NCI-H2107 treated with DMSO at 0.1 percent for 48 hours (cell line): ENCODE measurements around the gene IQSEC3.

Experiments
- DNase-seq: peaks from one replicate; lab custom pipeline; 2025; ENCODE audit not compliant: unreplicated experiment; lab: John Stamatoyannopoulos, UW

The IQSEC3 gene

DNA sequence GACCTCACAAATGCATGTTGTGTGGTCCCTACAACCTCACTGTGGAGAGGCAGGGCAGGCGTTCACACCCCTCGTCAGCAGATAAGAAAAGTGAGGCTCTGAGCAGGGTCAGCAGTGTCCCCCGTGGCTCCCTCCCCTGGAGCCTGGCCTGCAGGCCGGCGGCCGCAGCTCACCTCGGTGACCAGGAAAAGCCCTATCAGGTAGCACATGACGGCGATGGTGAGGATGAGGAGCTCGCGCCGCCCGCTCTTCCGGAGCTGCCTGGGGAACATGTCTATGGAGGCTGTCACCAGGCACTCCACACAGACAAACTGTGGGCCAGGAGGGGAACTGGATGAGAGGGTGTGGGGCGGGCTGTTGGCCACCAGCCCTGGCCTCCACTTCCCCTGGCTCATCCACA is 129.4 kb downstream of the IQSEC3 start:
- no peak for DNase-seq

DNA sequence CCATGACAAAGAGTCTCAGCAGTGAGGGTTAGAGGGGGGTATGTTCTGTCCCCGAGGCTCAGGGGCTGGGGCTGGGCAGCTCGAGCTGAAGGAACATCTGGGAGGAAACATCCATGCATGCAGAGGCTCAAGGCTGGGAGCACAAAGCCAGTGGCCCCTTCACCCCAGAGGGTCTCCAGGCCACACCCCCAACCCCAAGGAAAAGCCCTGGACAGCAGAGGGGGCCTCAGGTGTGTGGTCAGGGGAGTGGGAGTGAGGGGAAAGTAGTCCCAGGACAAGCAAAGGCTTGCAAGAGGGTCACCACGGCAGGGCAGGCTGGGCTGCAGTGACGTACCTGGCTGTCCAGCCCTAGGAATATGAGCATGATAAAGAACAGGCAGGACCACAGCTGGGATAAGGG is 129.9 kb downstream of the IQSEC3 start:
- no peak for DNase-seq

DNA sequence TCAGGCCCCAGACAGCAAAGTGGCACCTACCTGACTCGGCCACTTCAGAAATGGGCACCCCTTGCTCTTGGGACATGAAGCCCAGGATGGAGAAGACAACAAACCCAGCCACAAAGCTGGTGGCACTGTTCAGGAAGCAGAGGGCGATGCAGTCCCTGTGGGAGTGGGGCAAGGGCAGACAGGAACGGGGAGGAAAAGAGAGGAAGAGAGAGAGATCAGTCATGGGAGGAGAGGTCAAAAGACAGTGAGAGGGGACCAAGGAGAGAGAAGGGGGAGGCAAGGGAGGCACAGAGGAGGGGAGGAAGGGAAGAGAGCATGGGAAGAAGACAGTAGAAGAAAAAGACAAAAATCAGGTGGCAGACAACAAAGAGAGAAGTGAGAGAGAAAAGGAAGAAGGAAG is 130.8 kb downstream of the IQSEC3 start:
- no peak for DNase-seq

DNA sequence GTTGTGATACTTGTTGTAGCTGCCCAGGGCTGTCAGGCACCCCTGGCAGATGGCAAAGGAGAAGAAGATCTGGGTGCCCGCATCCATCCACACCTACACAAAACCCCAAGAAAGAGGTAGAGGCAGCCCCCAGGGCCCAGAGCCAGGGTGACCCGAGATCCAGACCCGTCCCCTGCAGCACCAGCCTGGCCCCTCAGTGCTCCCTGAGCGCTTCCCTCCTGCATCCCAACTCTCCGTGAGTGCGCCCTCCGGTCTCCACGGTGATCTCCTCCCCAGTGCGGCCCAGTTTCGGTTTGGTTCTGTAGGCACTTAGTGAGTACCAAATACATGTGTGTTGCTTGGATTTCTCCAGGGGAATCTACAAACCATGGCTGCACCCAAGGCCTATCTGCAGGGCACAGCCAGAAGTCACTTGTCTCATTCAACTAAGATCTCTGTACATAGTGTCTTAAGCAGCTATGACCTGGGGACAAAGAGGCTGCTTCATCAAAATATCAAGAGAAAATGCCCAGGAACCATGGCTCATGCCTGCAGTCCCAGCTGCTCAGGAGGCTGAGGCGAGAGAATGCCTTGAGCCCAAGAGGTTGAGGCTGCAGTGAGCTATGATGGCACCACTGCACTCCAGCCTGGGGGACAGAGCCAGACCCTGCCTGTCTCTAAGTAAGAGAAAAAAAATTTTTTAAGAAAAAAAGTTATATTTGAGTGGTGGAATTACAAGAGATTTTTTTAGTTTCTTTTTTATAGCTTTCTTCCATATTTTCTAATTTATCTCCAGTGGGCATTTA is 131.5 kb downstream of the IQSEC3 start:
- DNase-seq = no peak

DNA sequence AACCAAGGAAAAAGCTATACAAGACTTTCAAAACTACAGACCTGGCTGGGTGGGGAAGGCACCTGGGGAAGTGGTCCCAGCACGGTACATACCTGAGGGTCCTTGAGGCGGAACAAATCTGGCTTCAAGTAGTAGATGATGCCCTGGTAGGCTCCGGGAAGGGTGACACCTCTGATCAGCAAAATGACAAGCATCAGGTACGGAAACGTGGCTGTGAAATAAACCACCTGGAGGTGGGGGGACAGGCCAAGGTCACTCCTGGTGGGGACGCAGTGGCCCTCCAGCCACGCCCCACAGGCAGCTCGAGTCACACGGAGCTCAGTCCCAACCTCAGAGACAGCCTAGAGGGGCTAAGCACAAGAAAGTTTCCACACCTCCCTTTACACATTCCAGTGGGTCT is 132.1 kb downstream of the IQSEC3 start:
- no peak for DNase-seq

DNA sequence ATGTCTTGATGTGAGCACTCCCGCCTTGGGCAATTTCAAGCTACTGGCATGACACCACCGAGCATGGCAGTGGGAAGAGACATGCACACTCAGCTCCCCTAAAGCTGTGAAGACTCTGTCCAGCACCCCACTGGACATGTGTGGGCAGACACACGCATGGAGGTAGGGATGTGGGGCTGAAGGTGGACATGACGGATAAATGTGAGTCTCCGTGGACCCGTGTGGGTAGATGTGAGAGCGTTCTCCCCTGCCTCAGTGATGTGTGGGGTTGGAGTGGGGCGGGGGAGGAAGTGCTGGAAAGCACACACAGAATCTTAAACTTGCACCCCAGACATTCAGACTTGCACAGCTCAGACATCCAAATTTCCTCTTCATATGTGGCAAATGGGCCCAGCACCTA is 134.8 kb downstream of the IQSEC3 start:
- no peak for DNase-seq

DNA sequence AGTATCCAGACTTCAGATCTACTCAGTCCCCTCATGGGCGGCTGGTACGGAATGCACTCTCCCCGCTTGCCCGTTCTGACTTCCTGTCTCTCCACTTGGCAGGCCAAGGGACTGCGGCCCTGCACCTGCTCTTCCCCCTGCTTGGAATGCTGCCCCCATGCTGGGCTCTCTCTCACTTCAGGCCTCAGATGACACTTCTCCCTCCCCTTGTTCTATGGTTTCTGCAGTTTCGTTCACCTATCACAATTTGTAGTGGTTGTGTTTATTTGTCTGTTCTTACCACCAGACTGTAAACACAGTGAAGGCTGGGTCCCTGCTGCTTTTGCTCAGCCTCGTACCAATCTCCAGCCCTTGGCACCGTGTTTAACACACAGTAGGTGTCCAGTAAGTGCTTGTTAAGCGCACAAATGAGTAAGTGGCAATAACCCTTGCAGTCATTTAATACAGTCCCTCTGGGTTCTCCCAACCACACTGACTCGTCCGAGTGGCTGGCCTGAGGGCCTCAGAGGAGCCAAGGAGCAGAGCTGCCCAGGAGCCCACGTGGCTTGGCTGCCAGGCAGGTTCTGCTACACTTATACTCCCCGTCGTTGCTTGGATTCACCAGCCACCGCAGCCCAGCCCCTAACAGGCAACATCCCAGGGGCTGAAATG is 135.6 kb downstream of the IQSEC3 start:
- peak; percentile 91 for DNase-seq

DNA sequence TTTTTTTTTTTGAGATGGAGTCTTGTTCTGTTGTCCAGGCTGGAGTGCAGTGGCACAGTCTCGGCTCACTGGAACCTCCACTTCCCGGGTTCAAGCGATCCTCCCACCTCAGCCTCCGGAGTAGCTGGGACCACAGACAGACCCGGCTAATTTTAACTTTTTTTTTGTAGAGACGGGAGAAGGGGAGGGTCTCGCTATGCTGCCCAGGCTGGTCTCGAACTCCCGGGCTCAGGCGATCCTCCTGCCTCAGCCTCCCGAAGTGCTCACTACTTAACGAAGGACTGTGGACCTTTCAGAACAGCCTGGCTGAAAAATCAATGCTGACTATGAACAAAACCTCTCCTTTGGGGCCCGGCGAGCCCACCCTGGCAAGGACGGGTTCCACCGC is 136.5 kb downstream of the IQSEC3 start:
- DNase-seq = no peak

DNA sequence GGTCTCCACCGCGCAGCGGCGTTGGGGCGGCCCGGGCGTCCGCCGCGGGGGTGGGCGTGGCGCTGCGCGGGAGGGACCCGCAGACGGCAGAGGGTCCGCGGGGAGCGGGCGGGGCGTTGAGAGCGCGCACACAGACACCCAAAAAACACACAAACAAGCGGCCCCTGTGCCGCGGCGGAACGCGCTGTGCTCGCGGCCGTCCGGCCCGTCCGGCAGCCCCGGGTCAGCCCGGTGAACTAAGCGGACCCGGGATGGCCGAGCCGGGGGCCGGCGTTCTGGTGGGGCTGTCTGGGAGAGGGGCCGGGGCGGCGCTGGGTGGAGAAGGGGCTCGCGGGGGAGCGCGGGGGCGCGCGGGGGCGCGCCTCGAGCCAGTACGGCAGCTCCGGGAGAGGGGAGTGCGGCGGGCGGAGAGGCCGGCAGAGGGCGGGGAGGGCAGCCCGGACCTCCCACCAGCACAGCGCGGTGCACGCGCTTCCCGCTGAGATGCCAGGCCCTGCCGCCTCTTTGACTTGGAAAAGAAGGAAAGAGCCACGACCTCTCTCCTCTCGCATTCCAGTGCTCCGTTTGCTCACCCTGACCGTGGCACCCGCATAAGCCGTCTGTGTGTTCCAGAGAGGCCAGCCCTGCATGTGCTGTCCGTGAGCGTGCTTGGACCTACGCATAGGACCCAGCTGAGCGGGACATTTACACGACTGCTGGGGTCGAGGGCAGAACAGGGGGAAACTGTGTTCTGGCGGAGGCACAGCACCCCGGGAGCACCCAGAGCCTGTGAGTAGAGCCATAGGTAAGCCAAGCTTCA is 137.1 kb downstream of the IQSEC3 start:
- DNase-seq = no peak

DNA sequence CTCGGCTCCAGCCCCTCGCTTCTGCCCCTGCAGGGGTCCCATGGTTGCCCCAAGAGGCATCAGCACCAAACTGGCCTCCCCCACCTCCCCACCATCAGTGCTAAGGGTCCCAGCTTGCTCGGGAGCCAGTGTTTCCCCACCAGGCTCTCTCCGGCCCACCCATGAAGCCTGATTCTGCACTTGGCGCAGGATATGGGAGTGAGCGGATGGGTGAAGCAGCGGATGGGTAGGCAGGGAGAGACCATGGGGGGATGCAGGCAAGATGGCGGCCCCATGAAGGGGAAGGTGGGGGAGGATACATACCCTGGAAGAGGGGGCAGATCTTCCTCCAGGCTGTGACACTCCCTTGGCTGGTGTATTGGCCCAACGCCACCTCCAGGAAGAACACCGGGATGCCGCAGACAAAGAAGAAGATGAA is 137.7 kb downstream of the IQSEC3 start:
- no peak for DNase-seq

DNA sequence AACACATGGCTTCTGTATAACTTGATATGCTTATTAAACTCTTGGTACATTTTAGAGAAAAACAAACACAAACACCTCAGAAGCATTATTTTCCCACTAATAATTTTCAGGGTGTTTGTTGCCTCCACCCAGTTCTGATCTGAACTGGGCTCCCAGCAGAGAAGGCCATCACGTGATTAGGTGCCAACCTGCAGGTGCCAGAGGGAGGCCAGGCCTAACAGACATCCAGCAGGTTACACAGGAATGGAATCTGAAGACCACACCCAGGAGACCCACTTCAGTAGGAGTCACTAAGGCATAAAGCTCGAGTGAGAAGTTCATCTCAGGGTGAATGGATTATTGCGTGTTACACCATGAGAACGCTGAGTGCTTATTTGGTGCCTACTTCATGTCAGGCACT is 138.5 kb downstream of the IQSEC3 start:
- DNase-seq = no peak

DNA sequence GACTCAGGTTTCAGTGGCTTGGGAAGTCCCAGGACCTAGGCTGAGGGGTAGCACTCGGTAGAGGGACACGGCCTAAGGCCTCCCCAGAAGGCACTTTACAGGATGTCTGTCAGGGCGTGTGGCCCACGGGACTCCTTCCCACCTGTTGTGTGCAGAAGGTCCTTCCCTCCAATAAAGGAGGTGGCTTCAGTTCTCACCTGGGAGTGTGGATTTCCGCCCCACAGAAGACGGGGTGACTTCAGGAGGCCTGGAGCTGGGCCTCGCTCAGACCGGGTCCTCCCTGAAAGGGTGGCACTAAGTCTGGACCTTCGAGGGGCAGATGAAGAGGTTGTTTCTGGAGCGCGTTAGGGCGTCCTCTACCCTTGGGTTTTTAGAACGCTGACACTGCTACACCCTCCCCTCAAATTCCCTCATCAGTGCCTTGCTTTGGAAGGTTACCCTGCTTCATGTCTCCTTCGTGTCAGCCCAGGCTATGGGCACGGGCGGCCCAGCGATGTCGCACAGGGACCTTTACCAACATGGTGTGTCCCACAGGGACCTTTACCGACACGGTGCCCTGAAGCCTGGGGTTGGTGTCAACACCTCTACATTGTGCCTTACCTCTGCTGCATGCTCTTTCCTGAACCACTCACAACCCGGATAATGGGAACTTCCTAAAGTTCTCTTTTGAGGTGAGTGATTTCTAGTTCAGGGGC is 140.3 kb downstream of the IQSEC3 start:
- no peak for DNase-seq

DNA sequence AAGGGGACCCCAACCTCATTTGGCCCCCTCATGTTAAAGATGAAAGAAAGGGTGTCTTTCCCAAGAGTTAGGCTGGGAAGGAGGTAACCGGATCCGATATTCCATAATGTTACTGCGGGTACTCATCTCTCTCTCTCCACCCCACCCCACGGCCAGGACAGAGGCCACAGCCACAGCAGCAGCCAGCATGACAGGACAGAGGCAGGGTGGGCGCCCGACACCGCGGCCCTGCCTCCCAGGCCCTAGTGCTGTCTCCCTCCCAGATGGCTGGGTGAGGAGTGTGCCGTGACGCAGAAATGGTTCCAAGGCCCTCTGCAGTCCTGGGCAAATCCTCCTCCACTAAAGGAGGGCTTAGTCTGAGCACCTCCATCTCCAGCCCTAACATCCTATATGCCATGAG is 141.2 kb downstream of the IQSEC3 start:
- no peak for DNase-seq

DNA sequence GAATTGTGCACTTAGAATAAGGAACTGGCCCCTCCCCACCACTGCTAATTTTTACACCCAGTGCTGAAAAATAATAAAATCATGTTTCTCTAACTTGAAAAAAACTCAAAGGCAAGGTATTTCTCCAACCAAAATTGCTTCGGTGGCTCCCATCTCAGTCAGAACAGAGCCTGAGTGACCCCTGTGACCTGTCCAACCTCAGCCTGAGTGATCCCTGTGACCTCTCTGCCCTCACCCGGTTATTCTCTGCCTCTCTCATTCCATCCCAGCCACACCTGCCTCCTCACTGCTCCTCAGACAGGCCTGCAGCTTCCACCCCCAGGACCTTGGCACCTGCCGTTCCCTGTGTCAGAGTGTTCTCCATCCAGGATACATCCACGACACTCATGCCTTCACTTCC is 142.2 kb downstream of the IQSEC3 start:
- DNase-seq = no peak

DNA sequence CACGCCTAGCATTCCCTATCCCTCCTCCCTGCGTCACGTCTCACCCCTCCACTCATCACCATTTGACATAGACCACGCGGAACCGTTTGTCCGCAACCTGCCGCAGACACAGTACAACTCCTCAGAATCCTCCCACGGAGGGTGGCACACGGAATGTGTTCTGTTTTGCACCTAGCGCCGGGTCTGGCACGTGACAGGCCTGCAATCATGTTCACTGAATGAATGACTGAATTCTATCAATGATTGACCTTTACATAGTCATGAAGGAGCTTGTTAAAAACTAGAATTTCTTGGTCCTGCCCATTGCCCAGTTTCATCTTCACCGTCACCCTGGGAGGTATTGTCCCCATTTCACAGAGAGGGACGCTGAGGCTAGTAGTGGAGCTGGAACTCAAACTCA is 142.7 kb downstream of the IQSEC3 start:
- no peak for DNase-seq

DNA sequence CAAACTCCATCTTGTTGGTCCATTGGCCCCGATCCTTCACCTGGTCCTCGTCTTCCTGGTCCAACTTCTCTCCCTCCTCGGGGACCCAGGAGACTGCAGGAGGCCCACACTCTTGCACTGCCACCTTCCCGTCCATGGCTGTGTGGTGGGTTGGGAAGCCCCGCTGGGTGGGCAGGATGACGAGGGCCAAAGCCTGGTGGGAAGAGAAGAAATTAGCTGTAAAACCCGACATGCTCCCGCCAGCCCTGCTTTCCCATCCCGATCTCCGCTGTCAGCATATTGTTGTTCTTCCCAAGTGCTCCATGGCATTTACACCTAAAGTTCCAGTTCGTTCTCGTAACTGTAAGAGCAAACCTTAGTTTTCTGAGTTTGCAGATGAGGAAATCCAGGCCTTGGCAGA is 143.3 kb downstream of the IQSEC3 start:
- no peak for DNase-seq

DNA sequence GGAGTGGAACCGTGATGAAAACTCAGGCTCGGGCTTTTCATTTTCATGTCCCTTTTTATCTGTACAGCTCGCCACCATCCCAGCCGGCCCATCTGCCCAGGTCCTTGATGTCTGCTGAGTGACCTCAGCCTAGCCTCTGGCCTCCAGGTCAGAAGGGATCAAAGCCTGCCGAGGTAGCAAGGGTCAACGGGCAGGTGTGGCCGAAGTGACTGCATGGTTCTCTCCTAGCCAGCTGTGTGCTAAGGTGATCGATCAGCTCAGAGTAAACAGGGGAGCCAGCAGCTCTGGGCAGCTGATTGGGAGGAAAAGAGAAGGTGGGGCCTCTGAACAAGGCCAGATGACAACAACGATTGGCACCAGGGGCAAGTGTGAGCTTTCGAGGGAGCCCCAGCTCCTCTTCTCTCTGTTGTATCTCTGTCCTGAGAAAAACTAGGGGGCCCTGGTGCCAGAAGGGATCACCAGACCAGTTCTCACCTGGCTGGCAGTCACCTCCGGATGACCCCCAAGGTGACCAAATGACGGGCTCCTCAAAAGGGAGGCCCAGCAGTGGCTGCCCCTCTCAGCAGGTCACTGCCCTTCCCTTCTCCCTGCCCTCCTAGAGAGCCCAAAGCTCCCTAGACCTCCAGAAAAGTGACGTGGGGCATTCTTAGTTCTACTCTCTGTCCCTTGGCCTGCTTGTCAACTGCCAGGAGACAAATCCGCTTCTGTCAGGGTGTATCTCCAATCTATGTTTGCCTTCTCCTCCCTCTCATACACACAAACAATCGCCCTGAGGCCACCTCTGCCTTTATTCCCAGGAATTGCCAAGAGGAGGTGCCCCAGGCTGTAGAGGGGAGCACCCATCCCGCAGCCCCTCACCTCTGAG is 143.9 kb downstream of the IQSEC3 start:
- no peak for DNase-seq

DNA sequence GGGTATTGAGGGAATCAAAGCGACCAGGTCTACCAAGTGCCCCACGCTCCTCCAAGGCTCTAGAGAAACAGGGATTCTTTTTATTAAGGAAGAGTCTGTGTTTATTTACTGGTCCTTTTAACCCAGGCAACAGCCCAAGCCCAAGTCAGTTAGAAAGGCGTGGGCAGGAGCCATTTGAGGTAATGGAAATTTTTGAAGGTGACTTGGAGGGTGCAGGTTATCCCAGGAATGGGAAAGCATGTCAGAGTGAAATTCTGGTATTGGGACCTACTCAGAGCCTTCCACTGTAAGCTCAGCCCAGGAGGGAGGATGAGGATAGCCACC is 144.5 kb downstream of the IQSEC3 start:
- DNase-seq = no peak

DNA sequence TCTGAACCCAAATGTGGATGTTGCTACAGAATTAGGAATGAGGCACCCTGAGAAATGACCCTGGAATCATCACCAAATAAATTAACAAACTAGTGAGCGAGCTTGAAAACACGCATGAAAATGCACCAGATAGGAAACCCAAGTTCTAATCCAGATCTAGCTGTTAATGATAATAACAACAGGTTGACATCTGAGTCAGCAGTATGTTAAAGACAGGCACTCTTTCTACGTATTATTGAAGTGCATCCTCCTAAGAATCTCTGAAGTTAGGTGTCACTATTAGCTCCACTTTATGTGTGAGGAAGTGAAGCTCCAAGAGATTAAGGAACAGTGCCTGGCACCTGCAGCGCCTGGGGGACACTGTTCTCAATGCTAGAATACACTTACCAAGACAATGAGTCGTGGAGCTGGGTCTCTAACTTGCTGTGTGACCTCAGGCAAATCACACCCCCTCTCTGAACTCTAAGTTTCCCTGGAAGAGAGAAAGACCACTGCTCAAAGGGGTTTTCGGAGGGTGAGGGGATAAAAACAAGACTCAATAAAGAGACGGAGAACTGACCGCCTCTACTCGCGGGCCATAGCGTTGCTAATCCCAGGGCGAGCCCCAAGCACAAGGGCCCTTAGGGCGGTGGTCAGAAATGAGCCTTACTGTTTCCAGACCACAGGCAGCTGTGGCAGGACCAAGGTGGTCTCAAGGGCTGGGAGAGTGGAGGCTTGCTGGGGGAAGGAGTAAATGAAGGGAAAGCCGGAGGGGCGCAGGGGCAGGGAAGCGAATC is 145.3 kb downstream of the IQSEC3 start:
- no peak for DNase-seq

DNA sequence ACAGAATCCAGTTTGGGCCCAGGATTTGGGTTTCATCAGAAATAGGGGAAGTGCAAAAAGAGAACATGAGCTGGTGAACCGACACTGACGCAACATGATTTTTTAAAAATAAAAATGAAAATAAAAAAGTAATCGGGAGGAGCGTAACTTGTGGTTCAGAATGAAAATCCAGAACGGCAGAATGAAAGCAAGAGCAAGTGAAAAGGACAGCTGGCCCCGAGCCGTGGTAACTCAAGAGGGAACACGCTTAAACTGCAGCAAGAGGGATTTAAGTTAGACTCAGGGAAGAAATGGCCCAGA is 145.8 kb downstream of the IQSEC3 start:
- no peak for DNase-seq
